K562 (cell line): ENCODE data around the gene LY6G6C. TPM values are rescaled to one million over a fixed set of nuclear protein-coding genes. Genes with fewer than 3 reads are reported as not detected.

Experiments
- CBFA2T2 ChIP-seq: fragments of 450-650 bp; conservative IDR thresholded peaks from 2 replicates; pipeline ENCODE4 v1.6.1; 2017; ENCODE audit warnings: mild to moderate bottlenecking
- CREBBP ChIP-seq: IDR thresholded peaks from one replicate; pipeline ENCODE4 v1.6.1; 2012; ENCODE audit warnings: low read depth, mild to moderate bottlenecking, control low read depth, inconsistent platforms, low read length
- ETV5 ChIP-seq: sonication (generic); formaldehyde crosslinking; IDR thresholded peaks from 2 replicates; pipeline ENCODE4 v1.4.0; 2020; ENCODE audit warnings: low read depth, mild to moderate bottlenecking, missing genetic modification reagents
- FOXP1 ChIP-seq: sonication (generic); formaldehyde crosslinking; IDR thresholded peaks from 2 replicates; pipeline ENCODE4 v1.8.0; 2022; ENCODE audit warnings: mild to moderate bottlenecking, missing genetic modification reagents
- HDAC6 ChIP-seq: IDR thresholded peaks from 2 replicates; pipeline ENCODE4 v1.6.1; 2012; ENCODE audit warnings: low read depth, mild to moderate bottlenecking, control low read depth, inconsistent platforms, low read length, moderate library complexity
- IRF2 ChIP-seq: sonication (generic); formaldehyde crosslinking; IDR thresholded peaks from 2 replicates; pipeline ENCODE4 v1.8.1; 2022; ENCODE audit warnings: mild to moderate bottlenecking, missing genetic modification reagents
- MAFG ChIP-seq: fragments of 450-650 bp; conservative IDR thresholded peaks from 2 replicates; pipeline ENCODE4 v1.6.1; 2016; ENCODE audit warnings: missing genetic modification characterization, missing compliant biosample characterization
- NRF1 ChIP-seq, 2 experiments: fragments of 450-650 bp; IDR thresholded peaks in 1 of 2; conservative IDR thresholded peaks in 1 of 2; 2 replicates each; pipeline ENCODE4 v1.6.1; 2014; ENCODE audit warnings: mild to moderate bottlenecking in 2 of 2
- PTTG1 ChIP-seq: fragments of 450-650 bp; IDR thresholded peaks from 2 replicates; pipeline ENCODE4 v1.6.1; 2016; ENCODE audit warnings: low read depth, mild to moderate bottlenecking, missing genetic modification characterization, missing compliant biosample characterization
- RBM39 ChIP-seq: fragments of 200-400 bp; formaldehyde crosslinking; optimal IDR thresholded peaks from 2 replicates; pipeline ENCODE3; 2018; ENCODE audit warnings: low read depth, low read length
- WHSC1 ChIP-seq: IDR thresholded peaks from one replicate; pipeline ENCODE4 v1.6.1; 2012; ENCODE audit warnings: low read length, control low read depth, inconsistent platforms
- polyA plus RNA-seq, 8 experiments: library from polyadenylated mRNA; depleted of rRNA in 4 of 8; stranded (reverse) in 5 of 8; unstranded in 3 of 8; fragments of >200 nt; fragmentation: Nextera tagmentation in 2 of 8; fragmentation: Illumina TruSeq in 1 of 8; extraction: Ambion mirVana in 2 of 8; extraction: Trizol in 1 of 8; gene quantifications; 2 replicates each; pipeline versions ENCODE4 v1.2.1 to v1.2.3, GENCODE V29; 2011 to 2014; ENCODE audit warnings: inconsistent platforms in 1 of 8, missing spikeins in 1 of 8
- total RNA-seq, 7 experiments: library from RNA; depleted of rRNA in 6 of 7; stranded (reverse); fragments of >200 nt in 6 of 7; fragmentation: Illumina TruSeq in 2 of 7; extraction: Trizol in 2 of 7; gene quantifications; 2 replicates each; pipeline versions ENCODE4 v1.2.1 to v1.2.3, GENCODE V29; 2011 to 2021; ENCODE audit warnings: low replicate concordance in 1 of 7
- TF ChIP-seq, protein P1 (sequence below): fragments of 250-450 bp; sonication (Bioruptor Pico); IDR thresholded peaks from 2 replicates; pipeline ENCODE4 v1.5.0; 2021; ENCODE audit warnings: mild to moderate bottlenecking, moderate library complexity
- TF ChIP-seq, protein P2 (sequence below), 3 experiments: fragments of 200-800 bp in 1 of 3; fragments of 250-450 bp in 1 of 3; fragments of 450-650 bp in 1 of 3; sonication (Bioruptor Pico) in 1 of 3; sonication (Bioruptor generic) in 1 of 3; formaldehyde crosslinking in 1 of 3; IDR thresholded peaks; 2 replicates each; pipeline versions ENCODE4 v1.6.1 to v1.8.0; 2016 to 2022; ENCODE audit warnings: mild to moderate bottlenecking in 2 of 3, missing genetic modification characterization in 2 of 3, missing compliant biosample characterization in 1 of 3, moderate library complexity in 1 of 3
- TF ChIP-seq, protein P3 (sequence below): IDR thresholded peaks from 2 replicates; pipeline ENCODE4 v1.6.1; 2014; ENCODE audit warnings: antibody characterized with exemption
- TF ChIP-seq, protein P4 (sequence below): fragments of 200-800 bp; sonication (Bioruptor generic); IDR thresholded peaks from 2 replicates; pipeline ENCODE4 v1.6.1; 2016; ENCODE audit warnings: missing genetic modification characterization, missing compliant biosample characterization

LY6G6C gene
- total and polyA plus RNA-seq, 9 of the 15 experiments (the other 6 are each of a cell fraction or from before 2014, with no cell fraction given), result 0.06 to 0.20 TPM; not detected in 7

DNA sequence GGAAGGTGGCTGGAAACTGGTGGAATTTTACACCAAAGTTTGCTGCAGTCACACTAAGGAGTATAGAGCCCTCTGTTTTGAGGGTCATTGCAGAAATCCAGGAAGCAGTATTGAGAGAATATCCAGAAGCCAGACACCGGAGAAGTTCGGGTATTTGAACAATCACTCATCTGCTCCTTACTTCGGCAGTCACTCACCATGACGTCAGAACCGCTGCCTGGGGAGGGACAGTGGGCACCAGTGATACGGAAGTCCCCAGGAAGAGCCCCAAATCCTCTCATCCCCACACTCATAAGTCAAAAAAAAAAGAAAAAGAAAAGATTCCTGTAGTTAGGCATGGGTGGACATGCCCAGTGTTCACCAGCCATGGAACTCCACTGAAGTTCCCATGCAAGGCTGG lies 44.6 kb downstream of the LY6G6C start (continued):
- TF ChIP-seq ETV5 (CRISPR knock-in tag), result no peak
- TF ChIP-seq, protein P1, sequence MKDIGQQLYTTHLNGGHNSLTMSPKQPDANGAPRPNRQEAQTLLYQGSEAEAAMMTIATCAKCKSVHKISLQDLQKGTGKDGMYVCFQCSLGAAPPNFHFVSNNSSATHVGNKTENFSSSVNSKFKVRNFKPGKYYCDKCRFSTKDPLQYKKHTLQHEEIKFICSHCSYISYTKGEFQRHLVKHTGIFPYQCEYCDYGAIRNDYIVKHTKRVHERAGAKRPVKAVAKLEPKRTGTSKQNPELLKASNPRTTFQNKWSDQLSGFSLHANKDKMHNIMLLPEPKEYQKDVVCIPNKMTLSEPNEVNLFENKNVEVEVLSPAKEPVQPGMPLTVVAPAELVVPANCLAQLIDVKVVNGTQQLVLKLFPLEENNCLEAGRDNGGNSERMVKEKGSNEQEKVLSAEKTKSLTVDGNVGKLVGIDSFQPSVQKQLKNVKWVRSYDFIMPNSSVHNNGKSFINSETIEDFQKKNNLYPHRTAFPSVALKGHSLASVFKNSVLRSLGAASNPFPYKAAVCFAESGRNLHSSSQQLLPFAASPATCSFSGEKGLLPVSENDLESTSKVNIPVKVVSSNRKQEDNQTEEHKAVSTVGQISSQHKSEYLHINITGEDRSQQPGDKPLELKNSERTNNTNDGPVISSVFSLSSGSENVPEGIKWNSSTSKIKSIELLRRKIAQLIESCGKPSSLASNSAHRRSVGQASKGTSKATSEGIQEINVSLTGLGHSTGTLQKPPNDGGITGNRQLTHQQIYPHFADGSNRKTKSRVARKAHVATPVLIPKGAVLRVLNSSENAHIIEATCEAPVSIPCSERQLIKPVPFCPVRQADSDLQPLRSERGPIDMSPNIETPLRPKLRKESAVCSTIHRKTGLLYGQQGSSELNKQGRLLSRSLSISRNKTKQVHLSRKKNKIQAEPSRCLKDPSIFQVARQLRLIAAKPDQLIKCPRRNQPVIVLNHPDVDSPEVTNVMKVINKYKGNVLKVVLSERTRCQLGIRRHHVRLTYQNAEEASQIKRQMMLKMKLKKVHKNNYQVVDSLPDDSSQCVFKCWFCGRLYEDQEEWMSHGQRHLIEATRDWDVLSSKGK (CRISPR knock-in tag), result no peak
- TF ChIP-seq CREBBP, result no peak
- TF ChIP-seq PTTG1 (tag), result no peak
- TF ChIP-seq MAFG (tag), result no peak
- no peak for TF ChIP-seq CBFA2T2
- TF ChIP-seq, protein P2, sequence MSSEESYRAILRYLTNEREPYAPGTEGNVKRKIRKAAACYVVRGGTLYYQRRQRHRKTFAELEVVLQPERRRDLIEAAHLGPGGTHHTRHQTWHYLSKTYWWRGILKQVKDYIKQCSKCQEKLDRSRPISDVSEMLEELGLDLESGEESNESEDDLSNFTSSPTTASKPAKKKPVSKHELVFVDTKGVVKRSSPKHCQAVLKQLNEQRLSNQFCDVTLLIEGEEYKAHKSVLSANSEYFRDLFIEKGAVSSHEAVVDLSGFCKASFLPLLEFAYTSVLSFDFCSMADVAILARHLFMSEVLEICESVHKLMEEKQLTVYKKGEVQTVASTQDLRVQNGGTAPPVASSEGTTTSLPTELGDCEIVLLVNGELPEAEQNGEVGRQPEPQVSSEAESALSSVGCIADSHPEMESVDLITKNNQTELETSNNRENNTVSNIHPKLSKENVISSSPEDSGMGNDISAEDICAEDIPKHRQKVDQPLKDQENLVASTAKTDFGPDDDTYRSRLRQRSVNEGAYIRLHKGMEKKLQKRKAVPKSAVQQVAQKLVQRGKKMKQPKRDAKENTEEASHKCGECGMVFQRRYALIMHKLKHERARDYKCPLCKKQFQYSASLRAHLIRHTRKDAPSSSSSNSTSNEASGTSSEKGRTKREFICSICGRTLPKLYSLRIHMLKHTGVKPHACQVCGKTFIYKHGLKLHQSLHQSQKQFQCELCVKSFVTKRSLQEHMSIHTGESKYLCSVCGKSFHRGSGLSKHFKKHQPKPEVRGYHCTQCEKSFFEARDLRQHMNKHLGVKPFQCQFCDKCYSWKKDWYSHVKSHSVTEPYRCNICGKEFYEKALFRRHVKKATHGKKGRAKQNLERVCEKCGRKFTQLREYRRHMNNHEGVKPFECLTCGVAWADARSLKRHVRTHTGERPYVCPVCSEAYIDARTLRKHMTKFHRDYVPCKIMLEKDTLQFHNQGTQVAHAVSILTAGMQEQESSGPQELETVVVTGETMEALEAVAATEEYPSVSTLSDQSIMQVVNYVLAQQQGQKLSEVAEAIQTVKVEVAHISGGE (CRISPR knock-in tag; IDR thresholded peaks at IDR 0.05), result 0 out of 6 replicates have a peak, but pooled peaks of 1 of the 3 experiments have one; percentile 22
- TF ChIP-seq IRF2 (CRISPR knock-in tag), result no peak
- no peak for TF ChIP-seq WHSC1
- TF ChIP-seq, protein P3, sequence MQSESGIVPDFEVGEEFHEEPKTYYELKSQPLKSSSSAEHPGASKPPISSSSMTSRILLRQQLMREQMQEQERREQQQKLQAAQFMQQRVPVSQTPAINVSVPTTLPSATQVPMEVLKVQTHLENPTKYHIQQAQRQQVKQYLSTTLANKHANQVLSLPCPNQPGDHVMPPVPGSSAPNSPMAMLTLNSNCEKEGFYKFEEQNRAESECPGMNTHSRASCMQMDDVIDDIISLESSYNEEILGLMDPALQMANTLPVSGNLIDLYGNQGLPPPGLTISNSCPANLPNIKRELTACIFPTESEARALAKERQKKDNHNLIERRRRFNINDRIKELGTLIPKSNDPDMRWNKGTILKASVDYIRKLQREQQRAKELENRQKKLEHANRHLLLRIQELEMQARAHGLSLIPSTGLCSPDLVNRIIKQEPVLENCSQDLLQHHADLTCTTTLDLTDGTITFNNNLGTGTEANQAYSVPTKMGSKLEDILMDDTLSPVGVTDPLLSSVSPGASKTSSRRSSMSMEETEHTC, result no peak
- TF ChIP-seq NRF1 (conservative IDR thresholded peaks at IDR 0.05 in 1 of 2, IDR thresholded peaks at IDR 0.05 in 1 of 2), result no peak
- TF ChIP-seq FOXP1 (CRISPR knock-in tag), result no peak
- TF ChIP-seq HDAC6, result no peak
- TF ChIP-seq, protein P4, sequence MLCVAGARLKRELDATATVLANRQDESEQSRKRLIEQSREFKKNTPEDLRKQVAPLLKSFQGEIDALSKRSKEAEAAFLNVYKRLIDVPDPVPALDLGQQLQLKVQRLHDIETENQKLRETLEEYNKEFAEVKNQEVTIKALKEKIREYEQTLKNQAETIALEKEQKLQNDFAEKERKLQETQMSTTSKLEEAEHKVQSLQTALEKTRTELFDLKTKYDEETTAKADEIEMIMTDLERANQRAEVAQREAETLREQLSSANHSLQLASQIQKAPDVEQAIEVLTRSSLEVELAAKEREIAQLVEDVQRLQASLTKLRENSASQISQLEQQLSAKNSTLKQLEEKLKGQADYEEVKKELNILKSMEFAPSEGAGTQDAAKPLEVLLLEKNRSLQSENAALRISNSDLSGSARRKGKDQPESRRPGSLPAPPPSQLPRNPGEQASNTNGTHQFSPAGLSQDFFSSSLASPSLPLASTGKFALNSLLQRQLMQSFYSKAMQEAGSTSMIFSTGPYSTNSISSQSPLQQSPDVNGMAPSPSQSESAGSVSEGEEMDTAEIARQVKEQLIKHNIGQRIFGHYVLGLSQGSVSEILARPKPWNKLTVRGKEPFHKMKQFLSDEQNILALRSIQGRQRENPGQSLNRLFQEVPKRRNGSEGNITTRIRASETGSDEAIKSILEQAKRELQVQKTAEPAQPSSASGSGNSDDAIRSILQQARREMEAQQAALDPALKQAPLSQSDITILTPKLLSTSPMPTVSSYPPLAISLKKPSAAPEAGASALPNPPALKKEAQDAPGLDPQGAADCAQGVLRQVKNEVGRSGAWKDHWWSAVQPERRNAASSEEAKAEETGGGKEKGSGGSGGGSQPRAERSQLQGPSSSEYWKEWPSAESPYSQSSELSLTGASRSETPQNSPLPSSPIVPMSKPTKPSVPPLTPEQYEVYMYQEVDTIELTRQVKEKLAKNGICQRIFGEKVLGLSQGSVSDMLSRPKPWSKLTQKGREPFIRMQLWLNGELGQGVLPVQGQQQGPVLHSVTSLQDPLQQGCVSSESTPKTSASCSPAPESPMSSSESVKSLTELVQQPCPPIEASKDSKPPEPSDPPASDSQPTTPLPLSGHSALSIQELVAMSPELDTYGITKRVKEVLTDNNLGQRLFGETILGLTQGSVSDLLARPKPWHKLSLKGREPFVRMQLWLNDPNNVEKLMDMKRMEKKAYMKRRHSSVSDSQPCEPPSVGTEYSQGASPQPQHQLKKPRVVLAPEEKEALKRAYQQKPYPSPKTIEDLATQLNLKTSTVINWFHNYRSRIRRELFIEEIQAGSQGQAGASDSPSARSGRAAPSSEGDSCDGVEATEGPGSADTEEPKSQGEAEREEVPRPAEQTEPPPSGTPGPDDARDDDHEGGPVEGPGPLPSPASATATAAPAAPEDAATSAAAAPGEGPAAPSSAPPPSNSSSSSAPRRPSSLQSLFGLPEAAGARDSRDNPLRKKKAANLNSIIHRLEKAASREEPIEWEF (CRISPR knock-in tag), result no peak
- peak; percentile 11 for TF ChIP-seq RBM39
